GM18909 (cell line): Measurements from ENCODE around the gene STK39.

Experiments
- ATAC-seq: cut with Tn5 transposase; IDR thresholded peaks from one replicate; pipeline ENCODE4 v1.9.1; 2021; ENCODE audit warnings: mild to moderate bottlenecking; ENCODE audit not compliant: unreplicated experiment, poor library complexity

Gene STK39

GRCh38 chr2:168107322-168107721, 140.1 kb downstream of the STK39 start:
- no peak for ATAC-seq

- ATAC-seq = no peak
Observed at GRCh38 chr2:168105127-168105683, 142.2 kb downstream of the STK39 start.

- no peak for ATAC-seq
Observed at GRCh38 chr2:168097431-168097830, 150.0 kb downstream of the STK39 start.

- ATAC-seq = no peak
Observed at GRCh38 chr2:168096158-168096557, 151.2 kb downstream of the STK39 start.

GRCh38 chr2:168091986-168092385, 155.4 kb downstream of the STK39 start:
- ATAC-seq = no peak

GRCh38 chr2:168090366-168091135, 156.8 kb downstream of the STK39 start:
- peak; percentile 92 for ATAC-seq

- peak; percentile 50 for ATAC-seq
Observed at GRCh38 chr2:168089200-168089599, 158.2 kb downstream of the STK39 start.

- ATAC-seq = no peak
Observed at GRCh38 chr2:168087401-168087800, 160.0 kb downstream of the STK39 start.

GRCh38 chr2:168086851-168087250, 160.5 kb downstream of the STK39 start:
- ATAC-seq = no peak

GRCh38 chr2:168085801-168086361, 161.5 kb downstream of the STK39 start:
- ATAC-seq = no peak

GRCh38 chr2:168084288-168084687, 163.1 kb downstream of the STK39 start:
- ATAC-seq = no peak

- ATAC-seq = peak; percentile 85
Observed at GRCh38 chr2:168081452-168081851, 165.9 kb downstream of the STK39 start.

GRCh38 chr2:168079236-168079635, 168.2 kb downstream of the STK39 start:
- ATAC-seq = no peak

GRCh38 chr2:168076731-168077130, 170.7 kb downstream of the STK39 start:
- no peak for ATAC-seq

- no peak for ATAC-seq
Observed at GRCh38 chr2:168075446-168075845, 171.9 kb downstream of the STK39 start.

- no peak for ATAC-seq
Observed at GRCh38 chr2:168072626-168073303, 174.6 kb downstream of the STK39 start.

- ATAC-seq = no peak
Observed at GRCh38 chr2:168064011-168064998, 183.1 kb downstream of the STK39 start.

GRCh38 chr2:168062936-168063335, 184.5 kb downstream of the STK39 start:
- no peak for ATAC-seq

- no peak for ATAC-seq
Observed at GRCh38 chr2:168062054-168062453, 185.3 kb downstream of the STK39 start.
